Upper lobe of left lung (tissue), 4 donors: ENCODE results near the gene KLF14.
"Not testable (repeated sequence)": the region's sequence is repeated elsewhere in the genome, so short reads cannot be mapped to it uniquely, and the experiment has no call there.

Source experiments
- EP300 ChIP-seq, 4 donors: sonication (generic); formaldehyde crosslinking; IDR thresholded peaks; one replicate each; pipeline ENCODE4 v1.5.1; 2017; ENCODE audit warnings: antibody characterized with exemption in 4 of 4, control low read depth in 2 of 4
- POLR2A ChIP-seq, 4 donors: fragments of 450-650 bp; IDR thresholded peaks; one replicate each; pipeline ENCODE4 v1.5.1; 2016 to 2017; ENCODE audit warnings: antibody characterized with exemption in 4 of 4, mild to moderate bottlenecking in 2 of 4
- POLR2AphosphoS5 ChIP-seq, 2 donors: sonication (generic); formaldehyde crosslinking; IDR thresholded peaks; one replicate each; pipeline ENCODE4 v1.5.1; 2017; ENCODE audit warnings: antibody characterized with exemption in 2 of 2
- TF ChIP-seq, protein P1 (sequence below), 6 experiments: fragments of 450-650 bp in 4 of 6; fragments of 200-600 bp in 2 of 6; sonication (generic) in 2 of 6; IDR thresholded peaks; one replicate each; pipeline ENCODE4 v1.5.1; 2016 to 2019; ENCODE audit warnings: antibody characterized with exemption in 6 of 6

- not testable (repeated sequence) for TF ChIP-seq POLR2A, POLR2AphosphoS5, EP300 (IDR thresholded peaks at IDR 0.05)
- TF ChIP-seq, protein P1, sequence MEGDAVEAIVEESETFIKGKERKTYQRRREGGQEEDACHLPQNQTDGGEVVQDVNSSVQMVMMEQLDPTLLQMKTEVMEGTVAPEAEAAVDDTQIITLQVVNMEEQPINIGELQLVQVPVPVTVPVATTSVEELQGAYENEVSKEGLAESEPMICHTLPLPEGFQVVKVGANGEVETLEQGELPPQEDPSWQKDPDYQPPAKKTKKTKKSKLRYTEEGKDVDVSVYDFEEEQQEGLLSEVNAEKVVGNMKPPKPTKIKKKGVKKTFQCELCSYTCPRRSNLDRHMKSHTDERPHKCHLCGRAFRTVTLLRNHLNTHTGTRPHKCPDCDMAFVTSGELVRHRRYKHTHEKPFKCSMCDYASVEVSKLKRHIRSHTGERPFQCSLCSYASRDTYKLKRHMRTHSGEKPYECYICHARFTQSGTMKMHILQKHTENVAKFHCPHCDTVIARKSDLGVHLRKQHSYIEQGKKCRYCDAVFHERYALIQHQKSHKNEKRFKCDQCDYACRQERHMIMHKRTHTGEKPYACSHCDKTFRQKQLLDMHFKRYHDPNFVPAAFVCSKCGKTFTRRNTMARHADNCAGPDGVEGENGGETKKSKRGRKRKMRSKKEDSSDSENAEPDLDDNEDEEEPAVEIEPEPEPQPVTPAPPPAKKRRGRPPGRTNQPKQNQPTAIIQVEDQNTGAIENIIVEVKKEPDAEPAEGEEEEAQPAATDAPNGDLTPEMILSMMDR (IDR thresholded peaks at IDR 0.05): not testable (repeated sequence)
Observed at GRCh38 chr7:130692396-130692795, 41.6 kb downstream of the KLF14 start.
